ENCODE data around the gene MYPOP. TPM values are rescaled to one million over a fixed set of nuclear protein-coding genes. Genes with fewer than 3 reads are reported as not detected.

MYPOP gene
- total RNA-seq, 1 donor from 2014 or later = 16.2 TPM

GRCh38 chr19:45876411-45877197, 25.8 kb downstream of the MYPOP start:
- intact Hi-C loops (cut with micrococcal nuclease) = no loop called here
- H3K4me1 ChIP-seq = peaks cover 14% of the 10 kb centered on the region
- H3K36me3 ChIP-seq = no peaks in the 10 kb centered on the region
- H3K27ac ChIP-seq (replicated peaks) = peak overlapping the region; percentile 70
- no peaks in the 10 kb centered on the region for H3K9me3 ChIP-seq (replicated peaks)
- DNase-seq = peak; percentile 41
- TF ChIP-seq CTCF (IDR thresholded peaks at IDR 0.05; ENCODE audit: borderline replicate concordance) = no peak
- H3K4me3 ChIP-seq = peak overlapping the region; percentile 48
- peaks cover 17% of the 10 kb centered on the region for H3K27me3 ChIP-seq (ENCODE audit: low read depth)

- Histone ChIP-seq H3K27ac (replicated peaks) (peak overlapping the region; percentile 70), H3K9me3 (replicated peaks) (no peaks in the 10 kb centered on the region), H3K36me3 (no peaks in the 10 kb centered on the region), H3K4me3 (no peak overlapping the region), H3K4me1 (peaks cover 14% of the 10 kb centered on the region), H3K27me3 (ENCODE audit: low read depth) (peaks cover 17% of the 10 kb centered on the region)
- no peak for DNase-seq
- no peak for TF ChIP-seq CTCF (IDR thresholded peaks at IDR 0.05; ENCODE audit: borderline replicate concordance)
- intact Hi-C loops (cut with micrococcal nuclease) = no loop called here
Observed at GRCh38 chr19:45876161-45876410, 26.3 kb downstream of the MYPOP start.

- TF ChIP-seq CTCF (IDR thresholded peaks at IDR 0.05; ENCODE audit: borderline replicate concordance) = no peak
- DNase-seq = no peak
- no peak overlapping the region for H3K4me3 ChIP-seq
- no peaks in the 10 kb centered on the region for H3K36me3 ChIP-seq
- peaks cover 11% of the 10 kb centered on the region for H3K4me1 ChIP-seq
- H3K9me3 ChIP-seq (replicated peaks) = no peaks in the 10 kb centered on the region
- no peak overlapping the region for H3K27ac ChIP-seq (replicated peaks)
- intact Hi-C loops (cut with micrococcal nuclease) = no loop called here
- H3K27me3 ChIP-seq (ENCODE audit: low read depth) = peaks cover 17% of the 10 kb centered on the region
Observed at GRCh38 chr19:45874620-45874966, 27.8 kb downstream of the MYPOP start.

- intact Hi-C loops (cut with micrococcal nuclease) = no loop called here
- no peak overlapping the region for H3K27ac ChIP-seq (replicated peaks)
- TF ChIP-seq CTCF (IDR thresholded peaks at IDR 0.05; ENCODE audit: borderline replicate concordance) = no peak
- H3K27me3 ChIP-seq (ENCODE audit: low read depth) = peaks cover 17% of the 10 kb centered on the region
- no peak overlapping the region for H3K4me3 ChIP-seq
- no peaks in the 10 kb centered on the region for H3K36me3 ChIP-seq
- peaks cover 11% of the 10 kb centered on the region for H3K4me1 ChIP-seq
- H3K9me3 ChIP-seq (replicated peaks) = no peaks in the 10 kb centered on the region
- DNase-seq = no peak
Observed at GRCh38 chr19:45873219-45873772, 29.1 kb downstream of the MYPOP start.

GRCh38 chr19:45872095-45872919, 30.1 kb downstream of the MYPOP start:
- H3K9me3 ChIP-seq (replicated peaks) = no peaks in the 10 kb centered on the region
- peaks cover 11% of the 10 kb centered on the region for H3K4me1 ChIP-seq
- no peaks in the 10 kb centered on the region for H3K36me3 ChIP-seq
- intact Hi-C loops (cut with micrococcal nuclease) = no loop called here
- peaks cover 16% of the 10 kb centered on the region for H3K27me3 ChIP-seq (ENCODE audit: low read depth)
- H3K4me3 ChIP-seq = no peak overlapping the region
- no peak for TF ChIP-seq CTCF (IDR thresholded peaks at IDR 0.05; ENCODE audit: borderline replicate concordance)
- H3K27ac ChIP-seq (replicated peaks) = no peak overlapping the region
- no peak for DNase-seq

Data from left ventricle myocardium inferior (tissue), 1 donor.